ENCODE measurements around the gene STT3B. TPM values are rescaled to one million over a fixed set of nuclear protein-coding genes. Genes with fewer than 3 reads are reported as not detected.

The STT3B gene
- total RNA-seq, 1 experiment from 2014 or later, result 198 TPM

GRCh38 chr3:31653464-31653863 lies 120.7 kb downstream of the STT3B start:
- in situ Hi-C loops (cut with HindIII; ENCODE audit: low pct_unique_long_range_greater_than_20kb, low sequenced_read_pairs), result no loop called here
- no peak for DNase-seq (ENCODE audit: low read depth, low spot score)

- in situ Hi-C loops (cut with HindIII; ENCODE audit: low pct_unique_long_range_greater_than_20kb, low sequenced_read_pairs), result no loop called here
- no peak for DNase-seq (ENCODE audit: low read depth, low spot score)
Observed at GRCh38 chr3:31654998-31655397, 122.3 kb downstream of the STT3B start.

GRCh38 chr3:31659246-31659645 lies 126.5 kb downstream of the STT3B start:
- in situ Hi-C loops (cut with HindIII; ENCODE audit: low pct_unique_long_range_greater_than_20kb, low sequenced_read_pairs), result no loop called here
- DNase-seq (ENCODE audit: low read depth, low spot score), result no peak

GRCh38 chr3:31661286-31661685 lies 128.6 kb downstream of the STT3B start:
- in situ Hi-C loops (cut with HindIII; ENCODE audit: low pct_unique_long_range_greater_than_20kb, low sequenced_read_pairs), result no loop called here
- DNase-seq (ENCODE audit: low read depth, low spot score), result no peak

GRCh38 chr3:31661993-31662670 lies 129.4 kb downstream of the STT3B start:
- peak; percentile 32 for DNase-seq (ENCODE audit: low read depth, low spot score)
- in situ Hi-C loops (cut with HindIII; ENCODE audit: low pct_unique_long_range_greater_than_20kb, low sequenced_read_pairs), result no loop called here

GRCh38 chr3:31664031-31664430 lies 131.3 kb downstream of the STT3B start:
- no peak for DNase-seq (ENCODE audit: low read depth, low spot score)
- in situ Hi-C loops (cut with HindIII; ENCODE audit: low pct_unique_long_range_greater_than_20kb, low sequenced_read_pairs), result no loop called here

- in situ Hi-C loops (cut with HindIII; ENCODE audit: low pct_unique_long_range_greater_than_20kb, low sequenced_read_pairs), result no loop called here
- DNase-seq (ENCODE audit: low read depth, low spot score), result no peak
Observed at GRCh38 chr3:31667582-31667981, 134.9 kb downstream of the STT3B start.

- in situ Hi-C loops (cut with HindIII; ENCODE audit: low pct_unique_long_range_greater_than_20kb, low sequenced_read_pairs), result no loop called here
- no peak for DNase-seq (ENCODE audit: low read depth, low spot score)
Observed at GRCh38 chr3:31668242-31668641, 135.5 kb downstream of the STT3B start.

- no peak for DNase-seq (ENCODE audit: low read depth, low spot score)
- in situ Hi-C loops (cut with HindIII; ENCODE audit: low pct_unique_long_range_greater_than_20kb, low sequenced_read_pairs), result no loop called here
Observed at GRCh38 chr3:31670136-31670535, 137.4 kb downstream of the STT3B start.

GRCh38 chr3:31670722-31671121 lies 138.0 kb downstream of the STT3B start:
- in situ Hi-C loops (cut with HindIII; ENCODE audit: low pct_unique_long_range_greater_than_20kb, low sequenced_read_pairs), result no loop called here
- no peak for DNase-seq (ENCODE audit: low read depth, low spot score)

- DNase-seq (ENCODE audit: low read depth, low spot score), result no peak
- in situ Hi-C loops (cut with HindIII; ENCODE audit: low pct_unique_long_range_greater_than_20kb, low sequenced_read_pairs), result no loop called here
Observed at GRCh38 chr3:31671451-31671850, 138.7 kb downstream of the STT3B start.

- in situ Hi-C loops (cut with HindIII; ENCODE audit: low pct_unique_long_range_greater_than_20kb, low sequenced_read_pairs), result no loop called here
- DNase-seq (ENCODE audit: low read depth, low spot score), result no peak
Observed at GRCh38 chr3:31671976-31672375, 139.3 kb downstream of the STT3B start.

GRCh38 chr3:31673950-31674349 lies 141.2 kb downstream of the STT3B start:
- no peak for DNase-seq (ENCODE audit: low read depth, low spot score)
- in situ Hi-C loops (cut with HindIII; ENCODE audit: low pct_unique_long_range_greater_than_20kb, low sequenced_read_pairs), result no loop called here

- in situ Hi-C loops (cut with HindIII; ENCODE audit: low pct_unique_long_range_greater_than_20kb, low sequenced_read_pairs), result no loop called here
Observed at GRCh38 chr3:31676556-31676955, 143.8 kb downstream of the STT3B start.

GRCh38 chr3:31680072-31680870 lies 147.5 kb downstream of the STT3B start:
- in situ Hi-C loops (cut with HindIII; ENCODE audit: low pct_unique_long_range_greater_than_20kb, low sequenced_read_pairs), result no loop called here
- no peak for DNase-seq (ENCODE audit: low read depth, low spot score)

More at GRCh38 chr3:31676556-31676955, 143.8 kb downstream of the STT3B start:
- no peak for DNase-seq (ENCODE audit: low read depth, low spot score)

Data from SK-MEL-5 (cell line).